ENCODE measurements around the gene RNF227.
"Not testable (repeated sequence)": the region's sequence is repeated elsewhere in the genome, so short reads cannot be mapped to it uniquely, and the experiment has no call there.

The RNF227 gene

DNA sequence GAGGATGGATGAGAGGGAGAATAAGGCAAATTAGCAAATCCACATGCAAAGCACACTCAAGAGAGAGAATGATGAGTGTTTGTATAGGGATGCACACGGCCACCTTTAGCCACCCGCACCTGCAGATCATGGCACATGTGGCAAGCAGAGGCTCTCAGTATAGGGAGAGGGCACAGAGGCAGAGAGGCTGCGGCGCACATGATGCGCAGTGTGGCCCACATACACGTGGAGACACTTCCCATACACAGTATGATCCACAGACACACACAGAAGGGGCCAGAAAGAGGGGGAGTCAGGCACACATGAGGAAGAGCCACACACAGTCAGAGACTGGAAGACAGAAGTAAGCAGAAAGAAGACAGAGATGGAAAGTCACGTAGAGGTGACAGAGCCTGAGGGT is 34.0 kb downstream of the RNF227 start:
- Histone ChIP-seq H3K27me3 (ENCODE audit: insufficient read depth, low read length) (no peaks in the 10 kb centered on the region), H3K36me3 (ENCODE audit: insufficient read depth, low read length) (peaks cover 32% of the 10 kb centered on the region), H3K4me3 (ENCODE audit: low read length) (no peak overlapping the region), H3K9me3 (ENCODE audit: low read length) (no peaks in the 10 kb centered on the region), H3K4me1 (ENCODE audit: insufficient read depth, low read length) (peaks cover 27% of the 10 kb centered on the region), H2AFZ (ENCODE audit: low read depth, low read length) (no peak overlapping the region)

DNA sequence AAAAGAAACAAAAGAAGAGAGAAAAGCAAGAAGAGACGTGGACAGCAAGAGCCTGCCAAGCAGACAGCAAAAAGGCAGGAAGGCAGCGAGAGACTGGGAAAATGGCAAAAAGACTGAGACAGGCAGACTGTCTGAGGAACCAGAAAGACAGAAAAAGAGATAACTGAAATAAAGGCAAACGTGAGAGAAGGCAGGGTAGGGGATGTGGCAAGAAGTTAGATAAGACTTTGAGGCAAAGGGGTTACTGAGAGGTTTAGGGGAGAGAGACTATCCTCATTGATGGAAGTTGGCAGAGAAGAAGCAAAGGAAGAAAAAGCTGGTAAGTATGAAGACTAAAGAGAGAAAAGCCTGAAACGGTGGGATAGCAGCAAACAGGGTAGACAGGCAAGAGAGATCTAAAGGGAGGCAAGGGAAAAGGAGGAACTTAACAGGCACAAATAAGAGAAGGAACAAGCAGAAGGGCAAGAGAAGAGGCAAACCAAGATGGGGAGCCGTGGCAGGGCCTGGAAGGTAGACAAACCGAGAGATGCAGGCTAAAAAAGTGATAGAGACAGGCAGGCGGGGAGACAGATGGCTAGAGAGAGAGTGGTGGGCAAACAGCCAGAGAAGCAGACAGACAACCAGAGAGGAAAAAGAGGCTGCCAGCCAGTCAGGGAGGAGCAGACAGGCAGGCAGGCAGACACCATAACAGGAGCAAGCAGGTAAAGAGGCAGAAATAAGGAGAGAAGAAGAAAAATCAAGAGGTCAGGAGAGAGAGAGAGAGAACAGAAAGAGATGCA is 34.6 kb downstream of the RNF227 start:
- H3K9me3 ChIP-seq (ENCODE audit: low read length), result no peaks in the 10 kb centered on the region
- H3K27me3 ChIP-seq (ENCODE audit: insufficient read depth, low read length), result no peaks in the 10 kb centered on the region
- H2AFZ ChIP-seq (ENCODE audit: low read depth, low read length), result no peak overlapping the region
- no peak overlapping the region for H3K4me3 ChIP-seq (ENCODE audit: low read length)
- H3K4me1 ChIP-seq (ENCODE audit: insufficient read depth, low read length), result peaks cover 22% of the 10 kb centered on the region
- peaks cover 32% of the 10 kb centered on the region for H3K36me3 ChIP-seq (ENCODE audit: insufficient read depth, low read length)

DNA sequence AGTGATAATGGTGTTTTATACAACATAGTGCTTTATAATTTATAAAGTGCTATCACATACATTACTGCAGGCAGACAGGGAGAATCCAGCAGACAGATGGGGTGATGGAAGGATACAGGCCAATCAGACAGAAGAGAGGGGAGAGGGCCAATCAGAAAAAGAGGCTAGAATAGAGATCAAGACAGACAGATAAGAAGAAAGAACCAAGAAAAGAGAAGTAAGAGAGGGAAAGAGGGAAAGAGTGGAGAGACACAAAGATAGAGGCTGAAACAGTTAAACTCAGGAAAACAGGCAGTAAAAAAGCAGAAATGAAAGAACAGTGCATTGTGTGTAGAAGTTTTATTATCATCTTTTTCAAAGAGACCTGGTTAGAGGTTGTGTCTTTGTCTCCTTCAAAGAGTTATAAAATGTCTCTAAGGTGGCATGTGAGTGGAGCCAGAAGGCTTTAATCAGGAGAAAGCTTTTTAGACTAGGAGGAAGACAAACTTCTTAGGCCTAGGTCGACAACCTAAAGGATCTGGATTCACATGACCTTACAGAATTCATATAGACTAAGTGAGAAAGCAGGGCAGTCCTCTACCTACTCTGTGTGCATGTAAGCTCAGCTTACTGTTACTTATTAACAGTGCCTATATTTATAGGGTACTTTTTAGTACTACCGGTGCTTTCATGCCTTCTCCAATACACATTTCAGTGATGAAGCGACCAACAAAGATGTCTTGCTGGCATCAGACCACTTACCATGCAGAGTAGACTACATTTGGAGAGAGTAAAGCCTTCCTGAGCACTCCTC is 35.8 kb downstream of the RNF227 start:
- Histone ChIP-seq H3K36me3 (ENCODE audit: insufficient read depth, low read length) (peaks cover 40% of the 10 kb centered on the region), H2AFZ (ENCODE audit: low read depth, low read length) (no peak overlapping the region), H3K4me3 (ENCODE audit: low read length) (no peak overlapping the region), H3K27me3 (ENCODE audit: insufficient read depth, low read length) (no peaks in the 10 kb centered on the region), H3K9me3 (ENCODE audit: low read length) (no peaks in the 10 kb centered on the region), H3K4me1 (ENCODE audit: insufficient read depth, low read length) (peaks cover 18% of the 10 kb centered on the region)

DNA sequence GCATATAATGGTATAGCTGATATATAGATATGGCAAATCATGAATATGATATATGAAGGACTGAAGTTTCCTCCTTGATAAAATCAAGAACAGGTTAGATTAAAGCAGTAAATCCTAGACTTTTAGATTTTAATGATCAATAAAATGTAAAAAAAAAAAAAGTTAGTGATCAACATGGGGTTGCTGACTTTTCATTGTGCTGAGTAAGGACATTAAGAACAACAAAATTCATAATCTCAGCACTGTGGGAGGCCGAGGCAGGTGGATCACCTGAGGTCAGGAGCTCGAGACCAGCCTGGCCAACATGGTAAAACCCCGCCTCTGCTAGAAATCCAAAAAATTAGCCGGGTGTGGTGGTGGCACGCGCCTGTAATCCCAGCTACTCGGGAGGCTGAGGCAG is 37.9 kb downstream of the RNF227 start:
- H3K4me1 ChIP-seq (ENCODE audit: insufficient read depth, low read length), result peaks cover 12% of the 10 kb centered on the region
- no peak overlapping the region for H3K4me3 ChIP-seq (ENCODE audit: low read length)
- H3K27me3 ChIP-seq (ENCODE audit: insufficient read depth, low read length), result no peaks in the 10 kb centered on the region
- H3K36me3 ChIP-seq (ENCODE audit: insufficient read depth, low read length), result peaks cover 44% of the 10 kb centered on the region
- H2AFZ ChIP-seq (ENCODE audit: low read depth, low read length), result no peak overlapping the region
- H3K9me3 ChIP-seq (ENCODE audit: low read length), result no peaks in the 10 kb centered on the region

DNA sequence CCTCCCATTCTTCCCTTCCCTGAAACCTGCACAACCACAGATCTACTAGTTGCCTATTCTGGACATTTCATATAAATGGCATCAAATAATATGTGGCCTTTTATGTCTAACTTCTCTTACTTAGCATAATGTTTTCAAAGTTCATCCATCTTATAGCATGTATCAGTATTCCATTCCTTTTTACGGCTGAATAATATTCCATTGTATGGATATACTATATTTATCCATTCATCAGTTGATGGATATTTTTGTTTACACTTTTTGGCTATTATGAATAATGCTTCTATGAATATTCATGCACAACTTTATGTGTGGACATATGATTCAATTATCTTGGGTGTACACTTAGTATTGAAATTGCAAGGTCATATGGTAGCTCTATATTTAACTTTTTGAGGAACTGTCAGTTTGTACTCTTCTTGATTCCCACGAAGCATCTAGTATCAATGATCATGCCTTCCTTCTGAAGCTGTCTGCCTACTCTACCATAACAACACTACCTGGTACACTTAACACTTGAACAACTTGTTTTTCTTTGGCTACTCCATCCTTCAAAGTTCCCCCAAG is 40.2 kb downstream of the RNF227 start:
- Histone ChIP-seq H3K27me3 (ENCODE audit: insufficient read depth, low read length) (no peaks in the 10 kb centered on the region), H3K36me3 (ENCODE audit: insufficient read depth, low read length) (peaks cover 36% of the 10 kb centered on the region), H3K4me1 (ENCODE audit: insufficient read depth, low read length) (no peaks in the 10 kb centered on the region), H3K4me3 (ENCODE audit: low read length) (no peak overlapping the region), H3K9me3 (ENCODE audit: low read length) (no peaks in the 10 kb centered on the region), H2AFZ (ENCODE audit: low read depth, low read length) (no peak overlapping the region)

DNA sequence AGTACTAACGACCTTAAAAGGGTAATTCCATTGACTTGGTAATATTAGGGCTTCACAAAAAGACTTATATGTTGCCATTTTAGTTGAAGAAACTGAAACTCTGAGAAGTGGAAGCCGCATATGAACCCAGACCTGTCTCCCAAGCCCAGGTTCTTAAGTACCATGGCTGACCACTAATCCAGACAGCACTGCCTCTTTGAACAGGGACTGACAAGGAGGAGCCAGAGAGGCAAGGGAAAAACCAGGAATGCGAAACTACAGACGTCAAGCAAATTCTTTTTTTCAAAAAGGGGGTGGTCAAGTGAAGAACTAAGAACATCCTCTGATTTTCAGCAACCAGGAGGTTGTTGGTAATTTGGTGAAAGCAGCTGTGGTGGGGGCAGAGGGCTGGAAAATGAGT is 43.0 kb downstream of the RNF227 start:
- Histone ChIP-seq H3K36me3 (ENCODE audit: insufficient read depth, low read length) (peaks cover 28% of the 10 kb centered on the region), H3K9me3 (ENCODE audit: low read length) (no peaks in the 10 kb centered on the region), H3K4me3 (ENCODE audit: low read length) (no peak overlapping the region), H3K4me1 (ENCODE audit: insufficient read depth, low read length) (no peaks in the 10 kb centered on the region), H3K27me3 (ENCODE audit: insufficient read depth, low read length) (no peaks in the 10 kb centered on the region), H2AFZ (ENCODE audit: low read depth, low read length) (no peak overlapping the region)

DNA sequence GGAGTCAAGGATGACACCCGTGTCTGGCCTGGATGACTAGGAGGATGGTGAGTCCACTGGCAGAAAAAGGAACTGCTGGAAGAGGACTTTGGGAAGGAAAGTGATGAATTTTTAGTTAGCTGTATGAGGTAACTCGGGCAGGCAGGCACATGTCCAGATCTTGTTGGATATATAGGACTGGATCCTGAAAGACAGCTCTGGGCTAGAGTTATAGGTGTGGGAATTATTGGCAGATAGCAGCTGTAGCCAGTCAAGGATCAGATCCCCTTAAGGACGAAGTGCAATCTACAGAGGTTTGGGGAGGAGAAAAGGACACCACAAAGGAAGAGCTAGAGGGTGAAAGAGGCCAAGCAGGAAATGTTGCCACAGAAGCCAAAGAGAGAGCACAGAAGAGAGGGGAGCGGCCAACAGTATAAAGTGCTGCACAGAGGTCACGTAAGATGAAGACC is 48.2 kb downstream of the RNF227 start:
- Histone ChIP-seq H3K4me3 (ENCODE audit: low read length) (no peak overlapping the region), H3K36me3 (ENCODE audit: insufficient read depth, low read length) (peaks cover 31% of the 10 kb centered on the region), H2AFZ (ENCODE audit: low read depth, low read length) (no peak overlapping the region), H3K4me1 (ENCODE audit: insufficient read depth, low read length) (no peaks in the 10 kb centered on the region), H3K9me3 (ENCODE audit: low read length) (no peaks in the 10 kb centered on the region), H3K27me3 (ENCODE audit: insufficient read depth, low read length) (no peaks in the 10 kb centered on the region)

DNA sequence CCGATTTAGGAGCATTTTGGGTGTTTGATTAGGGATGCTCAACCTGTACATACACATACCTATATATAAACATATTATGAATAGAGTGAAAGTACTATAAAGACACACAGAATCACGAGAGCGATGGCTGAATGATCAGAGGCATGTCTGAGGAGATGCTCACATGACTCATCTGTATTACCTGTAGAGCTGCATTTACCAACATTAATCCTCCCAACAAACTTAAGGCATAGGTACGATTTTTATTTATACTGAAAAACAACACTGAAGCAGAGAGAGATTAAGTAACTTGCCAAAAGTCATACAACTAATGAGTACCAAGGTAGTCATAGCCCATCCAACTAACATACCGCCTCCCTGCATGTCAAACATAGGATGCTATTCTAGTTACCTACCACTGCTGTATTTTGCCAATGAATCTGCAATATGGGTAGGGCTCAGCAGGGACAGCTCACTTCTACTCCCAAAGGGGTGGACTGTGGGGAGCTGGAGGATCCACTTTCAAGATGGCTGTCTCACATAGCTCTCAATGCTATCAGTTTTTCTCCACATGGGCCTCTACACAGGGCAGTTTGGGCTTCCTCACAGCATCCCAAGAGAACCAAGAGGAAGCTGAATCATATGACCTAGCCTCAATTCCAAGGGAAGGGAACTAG is 51.0 kb downstream of the RNF227 start:
- Histone ChIP-seq H3K36me3 (ENCODE audit: insufficient read depth, low read length) (peaks cover 28% of the 10 kb centered on the region), H3K27me3 (ENCODE audit: insufficient read depth, low read length) (no peaks in the 10 kb centered on the region), H2AFZ (ENCODE audit: low read depth, low read length) (no peak overlapping the region), H3K9me3 (ENCODE audit: low read length) (no peaks in the 10 kb centered on the region), H3K4me3 (ENCODE audit: low read length) (no peak overlapping the region), H3K4me1 (ENCODE audit: insufficient read depth, low read length) (no peaks in the 10 kb centered on the region)

DNA sequence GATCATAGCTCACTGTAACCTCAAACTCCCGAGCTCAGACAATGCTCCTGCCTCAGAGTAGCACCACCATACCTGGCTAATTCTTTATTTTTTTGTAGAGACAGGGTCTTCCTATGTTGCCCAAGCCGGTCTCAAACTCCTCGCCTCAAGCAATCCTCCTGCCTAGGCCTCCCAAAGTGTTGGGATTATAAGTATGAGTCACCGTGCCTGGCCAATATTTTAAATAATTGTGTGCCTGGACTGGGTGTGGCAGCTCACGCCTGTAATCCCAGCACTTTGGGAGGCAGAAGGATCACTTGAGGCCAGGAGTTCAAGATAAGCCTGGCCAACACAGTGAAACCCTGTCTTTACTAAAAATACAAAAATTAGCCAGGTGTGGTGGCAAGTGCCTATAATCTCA is 51.7 kb downstream of the RNF227 start:
- not testable (repeated sequence) for H2AFZ ChIP-seq (ENCODE audit: low read depth, low read length); H3K27me3 ChIP-seq (ENCODE audit: insufficient read depth, low read length); H3K9me3 ChIP-seq (ENCODE audit: low read length); H3K4me3 ChIP-seq (ENCODE audit: low read length); H3K4me1 ChIP-seq (ENCODE audit: insufficient read depth, low read length)
- peaks cover 27% of the 10 kb centered on the region for H3K36me3 ChIP-seq (ENCODE audit: insufficient read depth, low read length)
